HEK293T (cell line): Measurements from ENCODE around the gene PSMA5.

Experiments used
- FOXA1 ChIP-seq: fragments of 450-650 bp; IDR thresholded peaks from 2 replicates; pipeline ENCODE4 v1.6.1; 2016; ENCODE audit warnings: mild to moderate bottlenecking
- FOXK2 ChIP-seq: fragments of 450-650 bp; IDR thresholded peaks from 2 replicates; pipeline ENCODE4 v1.6.1; 2016; ENCODE audit warnings: mild to moderate bottlenecking
- FOXM1 ChIP-seq: fragments of 450-650 bp; IDR thresholded peaks from 2 replicates; pipeline ENCODE4 v1.6.1; 2017; ENCODE audit warnings: mild to moderate bottlenecking, borderline replicate concordance
- LEF1 ChIP-seq: fragments of 450-650 bp; IDR thresholded peaks from 2 replicates; pipeline ENCODE4 v1.6.1; 2017; ENCODE audit warnings: mild to moderate bottlenecking, borderline replicate concordance
- SP1 ChIP-seq: fragments of 450-650 bp; IDR thresholded peaks from 2 replicates; pipeline ENCODE4 v1.6.1; 2017

GRCh38 chr1:109372281-109372680 is 54.0 kb downstream of the PSMA5 start:
- TF ChIP-seq FOXK2 (no peak), FOXM1 (no peak), FOXA1 (no peak), SP1 (no peak), LEF1 (no peak)
